GM19099 (cell line): ENCODE measurements around the gene HMX3.

Experiments used
- POLR2A ChIP-seq: IDR thresholded peaks from 3 replicates; pipeline ENCODE4 v1.6.1; 2011; ENCODE audit warnings: low read depth; ENCODE audit not compliant: insufficient read length; ENCODE audit errors: extremely low read depth

Gene HMX3

DNA sequence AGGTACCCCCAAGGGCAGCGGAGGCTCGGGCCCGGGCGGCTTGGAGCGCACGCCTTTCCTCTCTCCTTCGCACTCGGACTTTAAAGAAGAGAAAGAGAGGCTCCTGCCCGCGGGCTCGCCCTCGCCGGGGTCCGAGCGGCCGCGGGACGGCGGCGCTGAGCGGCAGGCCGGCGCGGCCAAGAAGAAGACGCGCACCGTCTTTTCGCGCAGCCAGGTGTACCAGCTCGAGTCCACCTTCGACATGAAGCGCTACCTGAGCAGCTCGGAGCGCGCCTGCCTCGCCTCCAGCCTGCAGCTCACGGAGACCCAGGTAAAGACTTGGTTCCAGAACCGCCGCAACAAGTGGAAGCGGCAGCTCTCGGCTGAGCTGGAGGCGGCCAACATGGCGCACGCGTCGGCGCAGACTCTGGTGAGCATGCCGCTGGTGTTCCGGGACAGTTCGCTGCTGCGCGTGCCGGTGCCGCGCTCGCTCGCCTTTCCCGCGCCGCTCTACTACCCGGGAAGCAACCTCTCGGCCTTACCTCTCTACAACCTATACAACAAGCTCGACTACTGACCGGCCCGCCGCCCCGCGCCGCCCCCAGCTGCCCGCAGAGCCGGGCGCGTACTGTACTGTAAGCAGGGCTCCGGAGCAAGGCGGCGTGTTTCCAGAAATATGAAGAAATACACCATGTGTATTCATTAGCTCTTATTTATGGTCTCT lies 13.9 kb downstream of the HMX3 start:
- TF ChIP-seq POLR2A: no peak

DNA sequence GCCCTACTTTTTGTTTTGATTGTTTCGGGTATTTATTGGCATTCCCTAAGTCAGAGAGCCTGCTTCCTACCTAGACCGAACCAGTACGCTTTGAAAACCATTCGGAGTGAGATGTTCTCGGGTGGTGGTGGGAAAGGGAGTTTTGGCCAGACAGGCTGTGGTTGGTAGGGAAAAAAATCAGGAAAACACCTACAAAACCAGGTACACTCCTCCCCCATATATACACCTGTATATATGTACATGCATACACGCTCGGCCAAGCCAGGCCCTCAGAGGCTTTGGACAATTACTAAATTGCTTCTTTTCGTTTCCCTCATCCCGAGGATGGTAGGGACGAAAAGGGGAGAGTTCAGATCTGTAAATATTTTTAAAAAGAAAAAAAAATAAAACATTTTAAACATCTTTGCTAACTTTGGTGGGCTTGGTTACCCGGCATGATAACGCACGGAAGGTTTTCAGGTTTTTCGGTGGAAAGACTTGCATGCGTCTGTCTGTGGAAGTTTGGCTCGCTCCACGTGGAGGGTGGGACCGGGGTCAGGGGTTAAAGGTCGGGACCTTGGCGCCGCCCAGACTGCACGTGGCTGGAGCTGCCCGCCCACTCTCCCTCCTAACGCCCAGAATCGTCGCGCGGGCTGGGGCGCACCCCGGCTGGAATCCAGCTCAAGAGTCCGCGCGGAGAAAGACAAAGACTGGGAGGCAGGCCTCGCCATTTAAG lies 14.7 kb downstream of the HMX3 start:
- no peak for TF ChIP-seq POLR2A

DNA sequence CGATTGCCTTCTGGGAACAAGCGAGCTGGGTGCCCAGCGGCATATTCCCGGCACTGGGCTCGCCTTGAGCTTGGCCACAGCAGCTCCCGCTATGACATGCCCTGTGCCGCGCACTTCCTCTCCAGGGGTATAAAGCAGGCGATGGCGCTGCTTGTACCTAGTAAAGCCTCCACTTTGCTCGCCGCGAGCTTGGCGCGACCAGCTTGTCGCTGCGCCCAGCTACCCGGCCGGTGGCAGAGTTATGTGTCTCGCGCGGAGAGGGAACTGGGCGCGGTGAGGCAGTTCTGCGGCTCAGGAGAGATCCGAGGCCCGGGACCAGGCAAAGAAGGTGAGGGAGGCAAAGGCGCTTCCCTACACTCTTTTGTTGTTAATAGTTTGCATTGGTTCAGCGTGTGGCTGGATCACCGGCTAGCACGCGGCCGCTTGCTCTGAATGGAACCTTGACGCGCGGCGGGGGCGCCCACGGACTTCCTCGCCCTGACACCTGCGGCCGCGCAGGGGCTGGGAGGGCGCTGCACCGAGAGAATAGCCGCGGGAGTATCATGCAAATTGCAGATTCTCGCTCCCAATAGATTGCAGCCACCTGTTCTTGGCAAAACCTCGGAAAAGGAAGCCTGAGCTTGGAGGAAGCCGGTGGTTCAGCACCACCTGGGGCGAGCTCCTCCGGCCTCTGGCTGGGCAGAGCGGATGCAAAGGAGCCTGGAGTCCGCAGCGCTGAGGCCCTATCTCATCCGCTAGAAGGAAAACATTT lies 15.4 kb downstream of the HMX3 start:
- TF ChIP-seq POLR2A: no peak

DNA sequence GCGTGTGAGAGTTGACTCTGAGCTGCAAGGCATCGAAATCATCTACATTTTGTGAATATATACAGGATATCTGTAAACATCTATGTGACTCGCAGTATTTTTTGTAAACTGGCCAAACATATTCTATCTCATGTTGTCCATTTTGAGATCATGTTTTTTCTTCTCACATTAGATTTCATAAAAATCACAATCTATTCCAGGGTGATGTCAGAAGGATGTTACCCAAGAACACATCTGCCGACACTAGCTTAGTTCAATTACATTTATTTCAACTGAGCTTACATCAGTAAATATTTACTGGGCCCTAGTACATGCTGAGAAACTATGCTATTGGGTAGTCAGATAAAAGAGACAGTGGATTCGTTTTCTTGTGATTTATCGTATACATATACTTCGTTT lies 16.0 kb downstream of the HMX3 start:
- TF ChIP-seq POLR2A: no peak

DNA sequence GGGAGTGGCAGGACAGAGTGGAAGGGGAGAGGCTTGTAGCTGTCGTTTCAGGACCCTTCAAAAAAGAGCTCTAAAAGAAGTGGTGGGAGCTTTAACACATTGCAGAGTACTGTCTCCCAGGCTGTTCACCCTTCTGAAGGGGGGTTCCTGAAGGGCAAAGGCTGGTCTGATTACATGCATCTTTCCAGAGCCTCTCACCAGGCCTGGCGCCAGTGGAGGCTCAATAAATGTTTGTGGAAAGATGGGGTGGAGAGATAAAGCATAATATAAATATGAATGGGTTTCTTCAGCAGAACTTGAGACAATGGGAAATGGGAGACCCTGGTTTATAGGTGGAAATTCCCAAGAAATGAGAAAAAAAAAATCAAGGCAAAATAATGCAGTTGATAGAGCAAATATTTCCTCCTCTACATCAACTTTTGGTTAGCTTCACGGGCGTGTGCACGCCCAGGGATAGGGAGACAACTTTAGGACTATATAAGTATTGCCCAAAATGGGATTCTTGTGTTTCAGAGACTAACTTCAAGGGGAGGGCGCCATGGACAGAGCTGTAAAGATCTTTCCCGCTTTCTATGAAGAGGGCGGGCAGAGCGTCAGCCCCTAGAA lies 17.8 kb downstream of the HMX3 start:
- no peak for TF ChIP-seq POLR2A

DNA sequence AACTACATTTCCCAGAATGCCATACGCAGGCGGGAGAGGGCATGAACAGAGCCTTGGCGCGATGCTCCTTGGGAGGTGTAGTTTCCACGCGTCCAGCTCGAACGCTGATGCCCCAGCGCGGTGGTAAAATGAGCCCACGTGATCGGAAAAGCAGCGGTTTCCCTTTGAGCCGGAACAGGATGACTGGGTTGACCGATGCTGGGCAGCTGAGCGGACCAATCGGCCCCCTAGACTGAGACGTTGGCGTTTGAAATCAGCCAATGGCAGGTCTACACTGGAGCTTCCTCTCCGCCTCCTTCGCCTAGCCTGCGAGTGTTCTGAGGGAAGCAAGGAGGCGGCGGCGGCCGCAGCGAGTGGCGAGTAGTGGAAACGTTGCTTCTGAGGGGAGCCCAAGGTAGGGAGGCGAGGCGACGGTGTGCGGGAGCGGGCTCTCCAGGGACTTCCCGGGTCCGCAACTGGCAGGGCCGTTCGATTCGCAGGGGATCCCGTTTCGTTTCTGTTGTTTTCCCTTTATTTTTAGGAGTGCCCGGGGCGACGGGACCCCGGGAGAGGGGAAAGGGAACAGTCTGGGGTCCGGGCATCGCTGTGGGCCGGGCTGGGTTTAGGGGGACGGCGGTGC lies 18.4 kb downstream of the HMX3 start, which contains the start of gene BUB3:
Gene BUB3 (plus strand): TSS at position 311 of the 619 bp plus-strand sequence. CDS start 516 bp downstream, outside the sequence.
- TF ChIP-seq POLR2A: peak; percentile 97

DNA sequence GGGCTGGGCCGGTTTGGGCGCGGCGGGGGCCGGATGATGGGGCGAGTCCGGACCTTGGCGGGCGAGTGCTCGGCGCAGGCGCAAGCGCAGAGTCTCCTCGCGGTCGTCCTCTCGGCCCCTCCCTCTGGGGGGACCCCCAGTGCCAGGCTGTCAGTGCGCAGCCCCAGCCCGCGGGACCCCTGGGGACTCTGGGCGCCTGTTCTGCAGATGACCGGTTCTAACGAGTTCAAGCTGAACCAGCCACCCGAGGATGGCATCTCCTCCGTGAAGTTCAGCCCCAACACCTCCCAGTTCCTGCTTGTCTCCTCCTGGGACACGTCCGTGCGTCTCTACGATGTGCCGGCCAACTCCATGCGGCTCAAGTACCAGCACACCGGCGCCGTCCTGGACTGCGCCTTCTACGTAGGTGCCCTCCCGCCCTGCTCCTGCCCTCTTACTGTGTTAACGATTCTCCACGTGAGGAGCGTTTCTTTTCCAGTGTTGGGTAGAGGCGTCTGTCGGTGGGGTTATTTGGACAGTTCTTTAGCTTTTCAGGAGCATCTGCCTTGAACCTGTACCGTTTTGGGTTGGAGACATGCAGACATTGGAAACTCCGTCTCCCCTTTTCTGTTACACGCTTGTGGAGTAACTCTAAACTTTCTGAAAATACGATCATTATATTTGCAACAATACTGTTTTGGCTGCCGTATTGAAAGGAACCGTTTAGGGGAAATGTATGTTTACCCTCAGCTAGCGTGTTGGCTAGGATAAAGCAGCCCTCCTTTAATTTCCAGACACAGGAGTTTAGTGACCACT lies 19.1 kb downstream of the HMX3 start:
- no peak for TF ChIP-seq POLR2A

DNA sequence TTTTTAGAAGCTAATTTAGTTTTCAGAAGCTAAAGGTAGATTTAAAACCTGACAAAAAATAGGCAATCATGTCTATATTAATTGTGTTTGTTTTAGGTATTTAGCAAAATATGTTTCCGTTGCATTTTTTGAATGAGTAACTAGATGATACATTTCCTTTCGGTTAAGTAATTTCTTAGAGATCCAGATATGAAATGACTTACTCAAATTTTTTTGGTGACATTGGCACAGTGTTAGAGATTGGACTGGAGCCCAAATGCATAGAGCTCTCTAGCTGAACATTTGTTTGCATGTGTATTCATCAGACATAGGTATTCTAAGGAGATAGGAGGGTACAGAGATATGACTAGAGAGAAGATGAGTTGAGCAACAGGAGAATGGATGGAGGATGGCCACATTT lies 20.3 kb downstream of the HMX3 start:
- TF ChIP-seq POLR2A: no peak

DNA sequence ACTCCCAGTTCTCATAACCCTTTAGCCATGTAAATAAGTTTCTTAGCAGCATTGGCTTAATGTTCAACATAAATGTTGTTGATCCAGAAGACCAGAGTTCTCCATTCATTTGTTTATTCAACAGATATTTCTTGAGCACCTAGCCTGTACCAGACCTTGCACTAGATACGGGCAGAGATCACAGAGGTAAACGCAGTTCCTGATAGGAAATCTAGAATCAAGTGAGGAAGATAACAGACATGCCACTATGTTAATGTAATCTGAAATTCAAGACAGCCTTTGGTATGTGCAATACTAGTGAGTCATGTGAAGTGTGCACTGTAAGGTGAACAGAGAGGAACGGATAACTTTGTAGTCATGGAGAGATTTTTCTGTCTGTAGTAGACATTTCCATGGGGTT lies 21.4 kb downstream of the HMX3 start:
- no peak for TF ChIP-seq POLR2A

DNA sequence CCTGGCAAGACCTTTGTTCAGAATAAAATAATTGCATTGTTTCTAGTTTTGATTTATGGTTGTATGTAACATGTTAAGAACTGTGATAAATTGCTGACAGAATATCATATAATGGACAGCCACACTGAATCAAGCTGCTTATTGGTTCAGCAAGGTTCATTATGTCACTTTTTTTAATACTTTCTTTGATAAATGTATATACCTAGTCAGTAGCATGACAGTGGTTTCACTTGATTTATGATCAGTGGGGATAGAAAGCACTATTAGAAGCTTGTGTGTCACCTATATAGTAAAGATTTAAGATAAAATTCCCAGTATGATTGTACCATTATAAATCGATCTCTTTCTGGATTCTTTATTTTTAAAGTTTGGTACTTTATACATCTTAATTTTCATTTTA lies 22.9 kb downstream of the HMX3 start:
- TF ChIP-seq POLR2A: no peak

DNA sequence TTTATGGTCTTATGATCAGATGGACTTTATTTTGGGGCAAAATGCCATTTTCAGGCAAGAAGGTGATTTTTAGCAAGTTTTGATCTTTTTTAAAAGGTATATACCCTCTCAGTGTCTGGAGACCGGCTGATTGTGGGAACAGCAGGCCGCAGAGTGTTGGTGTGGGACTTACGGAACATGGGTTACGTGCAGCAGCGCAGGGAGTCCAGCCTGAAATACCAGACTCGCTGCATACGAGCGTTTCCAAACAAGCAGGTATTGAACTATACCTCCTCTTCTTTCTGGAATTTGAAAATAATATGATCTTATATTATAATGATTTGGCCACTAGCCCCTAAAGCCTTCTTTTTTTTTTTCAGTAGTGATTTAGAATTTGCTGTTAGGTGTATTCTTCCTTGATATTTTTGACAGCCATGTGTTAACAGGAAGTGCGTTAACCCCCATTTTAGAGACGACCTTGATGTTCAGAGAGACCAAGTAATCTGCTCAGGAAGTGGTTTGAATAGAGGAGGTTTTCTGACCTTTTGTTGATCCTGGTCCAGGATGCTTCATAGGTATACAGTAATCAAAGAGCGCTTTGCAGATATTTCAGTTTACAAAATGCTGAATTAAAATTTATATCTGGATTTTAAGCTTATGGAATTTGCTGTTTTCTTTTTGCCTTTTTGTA lies 24.7 kb downstream of the HMX3 start:
- no peak for TF ChIP-seq POLR2A

DNA sequence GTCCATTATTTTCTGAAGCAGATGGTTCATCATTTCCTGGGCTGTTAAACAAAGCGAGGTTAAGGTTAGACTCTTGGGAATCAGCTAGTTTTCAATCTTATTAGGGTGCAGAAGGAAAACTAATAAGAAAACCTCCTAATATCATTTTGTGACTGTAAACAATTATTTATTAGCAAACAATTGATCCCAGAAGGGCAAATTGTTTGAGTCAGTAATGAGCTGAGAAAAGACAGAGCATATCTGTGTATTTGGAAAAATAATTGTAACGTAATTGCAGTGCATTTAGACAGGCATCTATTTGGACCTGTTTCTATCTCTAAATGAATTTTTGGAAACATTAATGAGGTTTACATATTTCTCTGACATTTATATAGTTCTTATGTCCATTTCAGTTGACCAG lies 28.5 kb downstream of the HMX3 start:
- no peak for TF ChIP-seq POLR2A

DNA sequence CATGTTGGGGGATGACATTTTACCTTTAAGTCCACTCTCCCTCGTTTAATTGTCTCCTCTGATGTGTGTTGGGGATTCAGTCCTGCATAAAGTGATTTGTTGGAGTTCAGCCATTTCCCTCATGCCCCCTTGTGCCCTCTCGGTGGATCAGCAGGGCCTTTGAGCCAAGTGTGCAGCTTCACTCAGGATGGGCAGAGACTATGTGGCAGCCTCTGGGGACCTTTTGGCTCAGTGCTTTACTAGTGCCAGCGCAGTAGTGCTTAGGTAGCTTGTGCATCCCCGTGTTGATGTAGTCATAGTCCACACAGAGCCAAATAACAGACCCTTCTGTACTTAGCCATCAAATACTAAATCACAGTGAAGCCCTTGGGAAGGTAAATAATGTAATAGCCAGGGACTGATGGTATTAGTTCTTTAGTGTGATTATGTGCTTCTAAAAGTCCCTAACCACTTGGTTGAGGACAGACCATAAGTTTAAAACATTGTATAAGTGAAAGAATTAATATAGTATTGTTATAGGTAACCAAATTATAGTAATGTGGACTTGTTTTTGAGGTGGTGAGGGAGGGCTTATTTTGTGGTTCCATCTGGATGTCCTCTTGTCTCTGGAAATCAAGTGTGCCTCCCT lies 29.8 kb downstream of the HMX3 start:
- no peak for TF ChIP-seq POLR2A

DNA sequence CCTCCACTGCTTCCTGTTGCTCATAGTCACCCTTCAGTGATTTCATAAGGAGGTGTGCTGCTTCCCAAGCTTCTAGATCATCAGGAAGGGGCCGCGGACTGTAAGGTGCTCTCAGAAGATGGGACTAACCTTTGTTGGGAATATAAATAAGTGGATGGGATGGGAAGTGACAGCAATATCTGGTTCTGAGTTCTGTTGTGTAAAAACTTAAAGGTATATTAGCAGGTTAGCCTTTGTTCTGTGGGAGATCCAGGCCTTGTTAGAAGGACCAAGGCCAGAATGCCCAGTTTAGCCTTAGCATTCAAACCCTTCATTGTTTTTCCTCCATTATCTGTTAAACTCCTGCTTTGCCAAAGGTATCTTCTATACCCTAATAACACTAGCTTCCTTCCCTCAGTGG lies 30.8 kb downstream of the HMX3 start:
- no peak for TF ChIP-seq POLR2A

DNA sequence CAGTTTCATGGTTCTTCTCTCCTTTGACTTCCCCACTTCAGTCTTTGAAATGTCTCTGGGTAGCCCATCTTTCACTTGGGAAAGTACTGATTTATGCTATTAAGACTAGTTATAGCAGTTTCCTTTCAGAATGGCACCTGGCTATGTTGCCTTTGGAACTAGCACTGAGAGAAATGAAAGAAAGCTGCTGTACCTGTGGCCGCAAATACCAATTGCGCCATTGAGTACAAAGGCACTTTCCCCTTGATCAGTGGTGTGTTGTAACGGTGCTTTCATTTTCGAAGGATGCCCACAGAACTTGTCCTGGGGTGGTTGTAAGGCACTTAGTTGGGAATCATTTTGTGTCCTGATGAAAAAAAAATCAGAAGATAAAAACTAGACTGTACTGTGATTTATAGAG lies 35.2 kb downstream of the HMX3 start:
- TF ChIP-seq POLR2A: no peak
